HFF-Myc (cell line): Measurements from ENCODE around the gene TBC1D10B.

Source experiments
- DNase-seq: peaks from one replicate; pipeline ENCODE4 v3.0.0-alpha.2; 2011; ENCODE audit warnings: low read depth; ENCODE audit errors: extremely low read depth
- H3K4me3 ChIP-seq: replicated peaks from 2 replicates; pipeline ENCODE4 v1.5.1; 2011; ENCODE audit warnings: low read depth, mild to moderate bottlenecking, control low read depth, low read length
- TF ChIP-seq, protein P1 (sequence below): IDR thresholded peaks from 2 replicates; pipeline ENCODE4 v1.5.1; 2012; ENCODE audit warnings: mild to moderate bottlenecking, low read depth, low read length, control low read depth; ENCODE audit errors: missing control alignments

Gene TBC1D10B

DNA sequence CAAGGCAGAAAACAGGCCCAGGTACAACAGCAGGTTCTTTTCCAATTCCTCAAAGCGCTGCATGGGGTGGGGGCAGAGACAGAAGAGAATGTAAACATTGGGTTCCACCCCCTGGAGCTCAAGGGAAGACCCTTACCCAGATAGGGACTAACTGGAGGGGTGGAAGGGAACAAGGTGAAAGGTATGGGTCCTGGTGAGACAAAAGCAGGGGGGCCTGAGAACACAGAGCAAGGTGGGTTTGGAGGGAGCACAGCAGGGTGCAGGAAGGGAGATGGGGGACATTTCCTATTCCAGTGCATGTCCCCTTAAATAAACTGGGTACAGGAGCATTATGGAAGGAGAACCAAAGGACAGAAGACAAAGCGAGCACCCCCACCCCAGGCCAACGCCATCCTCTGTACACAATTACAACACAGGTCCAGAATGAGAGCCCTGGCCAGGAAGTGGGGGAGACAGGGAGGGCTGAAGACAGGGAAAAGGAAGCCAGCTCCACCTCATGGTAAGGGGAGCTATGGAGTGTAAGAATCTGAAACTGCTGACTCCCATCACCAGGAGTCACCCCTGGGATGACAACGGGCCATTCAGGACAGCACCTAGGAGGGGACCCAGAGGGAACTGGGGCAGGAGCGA is 13.1 kb downstream of the TBC1D10B start:
- TF ChIP-seq, protein P1, sequence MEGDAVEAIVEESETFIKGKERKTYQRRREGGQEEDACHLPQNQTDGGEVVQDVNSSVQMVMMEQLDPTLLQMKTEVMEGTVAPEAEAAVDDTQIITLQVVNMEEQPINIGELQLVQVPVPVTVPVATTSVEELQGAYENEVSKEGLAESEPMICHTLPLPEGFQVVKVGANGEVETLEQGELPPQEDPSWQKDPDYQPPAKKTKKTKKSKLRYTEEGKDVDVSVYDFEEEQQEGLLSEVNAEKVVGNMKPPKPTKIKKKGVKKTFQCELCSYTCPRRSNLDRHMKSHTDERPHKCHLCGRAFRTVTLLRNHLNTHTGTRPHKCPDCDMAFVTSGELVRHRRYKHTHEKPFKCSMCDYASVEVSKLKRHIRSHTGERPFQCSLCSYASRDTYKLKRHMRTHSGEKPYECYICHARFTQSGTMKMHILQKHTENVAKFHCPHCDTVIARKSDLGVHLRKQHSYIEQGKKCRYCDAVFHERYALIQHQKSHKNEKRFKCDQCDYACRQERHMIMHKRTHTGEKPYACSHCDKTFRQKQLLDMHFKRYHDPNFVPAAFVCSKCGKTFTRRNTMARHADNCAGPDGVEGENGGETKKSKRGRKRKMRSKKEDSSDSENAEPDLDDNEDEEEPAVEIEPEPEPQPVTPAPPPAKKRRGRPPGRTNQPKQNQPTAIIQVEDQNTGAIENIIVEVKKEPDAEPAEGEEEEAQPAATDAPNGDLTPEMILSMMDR = no peak
- H3K4me3 ChIP-seq = no peak overlapping the region
- no peak for DNase-seq

DNA sequence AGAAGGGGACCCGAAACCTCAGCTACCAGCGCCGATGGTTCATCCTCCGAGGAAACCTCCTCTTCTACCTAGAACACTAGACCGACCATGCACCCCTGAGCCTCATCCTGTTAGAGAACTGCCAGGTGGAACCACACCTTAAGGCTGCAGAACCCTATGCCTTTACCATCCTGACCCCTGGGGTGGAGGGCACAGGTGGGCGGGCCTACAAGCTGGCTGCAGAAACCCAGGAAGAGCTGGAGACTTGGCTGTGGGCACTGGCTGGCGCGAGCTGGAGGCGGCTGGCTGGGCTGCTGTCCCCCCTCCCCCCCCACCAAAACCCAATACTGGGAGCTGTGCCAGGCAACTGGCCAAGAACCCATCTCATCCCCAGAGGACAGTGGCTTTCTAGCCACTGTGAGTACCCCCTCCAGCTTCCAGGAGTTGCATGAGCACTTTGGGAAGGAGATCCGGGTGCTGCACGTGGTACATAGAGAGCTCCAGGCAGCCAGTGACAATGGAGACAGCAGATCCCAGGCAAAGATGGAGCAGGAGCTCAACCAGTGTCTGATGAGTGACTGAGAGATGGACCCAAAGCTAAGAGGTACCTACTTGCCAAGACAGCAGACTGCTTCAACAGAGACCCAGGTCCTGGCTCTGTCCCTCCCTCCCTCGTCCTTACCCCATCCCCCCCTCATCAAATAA is 13.8 kb downstream of the TBC1D10B start:
- DNase-seq = no peak
- peak overlapping the region; percentile 95 for H3K4me3 ChIP-seq
- TF ChIP-seq, protein P1 = no peak

DNA sequence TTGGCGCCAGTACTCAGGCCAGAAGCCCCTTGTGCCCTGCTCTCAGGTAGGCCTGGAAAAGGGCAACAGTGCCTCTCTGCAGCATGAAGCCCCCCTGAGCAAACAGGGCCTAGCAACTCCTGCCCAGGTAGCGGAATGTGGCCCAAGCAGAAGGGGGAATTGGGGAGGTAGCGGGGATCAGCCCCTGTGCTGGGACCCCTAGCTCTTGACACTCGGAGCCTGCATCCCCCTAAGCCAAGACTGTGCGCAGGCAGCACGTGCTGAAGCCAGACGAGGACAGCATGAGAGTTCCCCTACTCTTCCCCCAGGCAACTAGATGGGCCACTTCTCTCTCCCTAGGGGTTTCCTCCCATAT is 14.4 kb downstream of the TBC1D10B start:
- DNase-seq = no peak
- TF ChIP-seq, protein P1 = no peak
- peak overlapping the region; percentile 95 for H3K4me3 ChIP-seq

DNA sequence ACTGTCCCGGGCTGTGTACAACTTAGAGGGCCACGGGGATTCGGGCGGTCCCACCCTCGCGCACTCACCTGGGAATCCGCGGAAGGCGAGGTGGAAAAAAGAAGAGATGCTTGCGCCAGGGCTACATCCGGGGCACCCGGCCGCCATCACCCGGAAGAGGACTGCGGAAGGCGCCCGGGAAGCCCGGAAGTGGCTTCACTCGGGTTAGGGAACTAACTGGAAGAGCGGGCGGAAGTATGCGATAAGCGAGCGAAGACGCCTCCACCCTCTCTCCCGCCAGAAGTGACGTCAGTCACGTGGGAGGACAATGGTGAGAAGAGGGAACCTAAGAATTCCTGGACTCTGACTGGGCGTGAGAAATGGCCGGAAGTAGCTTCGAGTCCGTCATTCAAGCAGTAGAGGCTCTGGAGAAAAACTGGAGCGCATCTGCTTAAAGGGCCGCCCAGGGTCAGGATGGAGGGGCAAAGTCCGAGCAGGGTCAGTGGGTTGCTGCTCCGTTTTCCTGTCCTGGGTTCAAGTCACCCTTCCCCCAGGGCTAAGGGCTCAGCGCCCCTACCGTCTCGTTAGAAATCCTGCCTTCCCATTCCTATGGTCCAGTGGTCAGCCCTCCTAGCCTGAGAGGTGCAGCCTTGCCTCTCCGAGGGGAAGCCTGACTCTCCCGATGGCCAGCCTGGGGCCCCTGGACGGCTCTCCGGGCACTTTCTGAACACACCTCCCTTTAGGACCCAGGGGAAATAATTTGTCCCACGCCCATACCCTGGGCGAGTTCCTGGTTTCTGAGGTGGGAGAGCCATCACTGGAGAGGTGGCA is 14.9 kb downstream of the TBC1D10B start, which contains the start of gene CD2BP2:
Gene CD2BP2, minus strand, starts transcription at position 165 of the 810 bp plus-strand sequence. CDS start 627 bp downstream, outside the sequence.
- TF ChIP-seq, protein P1 = no peak
- H3K4me3 ChIP-seq = peak within 1 kb of the TSS; percentile 95
- DNase-seq = peak; percentile 99

DNA sequence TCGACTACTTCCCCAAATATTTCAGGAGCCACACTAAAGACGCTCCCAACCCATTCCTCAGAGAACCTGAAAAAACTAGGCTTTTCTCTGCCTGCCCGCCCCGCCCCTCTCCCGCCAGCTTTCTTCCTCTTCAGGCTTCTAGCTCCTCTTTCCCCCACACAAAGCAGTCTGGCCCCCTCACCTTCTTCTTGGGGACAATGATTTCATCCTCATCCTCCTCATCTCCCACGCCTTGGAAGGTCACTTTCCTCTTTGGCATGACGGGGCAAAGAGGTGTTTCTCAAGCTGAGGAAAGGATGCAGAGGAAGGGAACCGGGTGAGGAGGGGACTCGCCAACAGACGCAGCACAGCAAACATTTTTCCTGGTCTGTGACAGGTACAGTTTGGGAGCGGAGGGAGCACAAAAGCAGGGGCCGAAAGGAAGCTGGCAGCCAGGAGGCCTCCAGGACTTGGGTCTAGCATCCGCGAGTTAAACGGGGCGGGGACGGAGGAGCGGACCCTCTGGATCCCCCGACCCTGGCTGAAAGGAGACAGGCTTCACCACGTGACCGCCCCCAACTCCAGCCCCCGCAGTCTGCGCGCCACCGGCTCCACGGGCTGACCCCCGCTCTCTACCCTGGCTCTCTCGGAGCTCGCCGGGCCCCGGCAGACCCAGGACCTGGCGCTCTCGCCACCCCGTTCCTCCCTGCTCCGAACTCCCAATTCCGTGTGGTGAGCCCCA is 15.7 kb downstream of the TBC1D10B start:
- DNase-seq = no peak

More for the DNA sequence above, 15.7 kb downstream of the TBC1D10B start:
- TF ChIP-seq, protein P1 = no peak
- peak overlapping the region; percentile 95 for H3K4me3 ChIP-seq
